HG02938 (cell line): ENCODE results near the gene RASSF5.

Experiments
- ATAC-seq: cut with Tn5 transposase; IDR thresholded peaks from one replicate; pipeline ENCODE4 v1.9.1; 2021; ENCODE audit warnings: mild to moderate bottlenecking, moderate library complexity; ENCODE audit not compliant: unreplicated experiment

The RASSF5 gene

DNA sequence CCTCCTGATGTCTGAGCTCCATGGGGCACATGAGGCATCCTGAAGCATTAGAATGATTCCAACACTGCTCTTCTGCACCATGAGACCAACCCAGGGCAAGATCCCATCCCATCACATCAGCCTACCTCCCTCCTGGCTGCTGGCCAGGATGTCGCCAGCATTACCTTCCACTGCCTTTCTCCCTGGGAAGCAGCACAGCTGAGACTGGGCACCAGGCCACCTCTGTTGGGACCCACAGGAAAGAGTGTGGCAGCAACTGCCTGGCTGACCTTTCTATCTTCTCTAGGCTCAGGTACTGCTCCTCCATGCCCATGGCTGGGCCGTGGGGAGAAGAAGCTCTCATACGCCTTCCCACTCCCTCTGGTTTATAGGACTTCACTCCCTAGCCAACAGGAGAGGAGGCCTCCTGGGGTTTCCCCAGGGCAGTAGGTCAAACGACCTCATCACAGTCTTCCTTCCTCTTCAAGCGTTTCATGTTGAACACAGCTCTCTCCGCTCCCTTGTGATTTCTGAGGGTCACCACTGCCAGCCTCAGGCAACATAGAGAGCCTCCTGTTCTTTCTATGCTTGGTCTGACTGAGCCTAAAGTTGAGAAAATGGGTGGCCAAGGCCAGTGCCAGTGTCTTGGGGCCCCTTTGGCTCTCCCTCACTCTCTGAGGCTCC, 11.1 kb upstream of the RASSF5 start:
- no peak for ATAC-seq

GRCh38 chr1:206497363-206497762, 10.0 kb upstream of the RASSF5 start:
- no peak for ATAC-seq

GRCh38 chr1:206497774-206498173, 9.6 kb upstream of the RASSF5 start:
- ATAC-seq = no peak

DNA sequence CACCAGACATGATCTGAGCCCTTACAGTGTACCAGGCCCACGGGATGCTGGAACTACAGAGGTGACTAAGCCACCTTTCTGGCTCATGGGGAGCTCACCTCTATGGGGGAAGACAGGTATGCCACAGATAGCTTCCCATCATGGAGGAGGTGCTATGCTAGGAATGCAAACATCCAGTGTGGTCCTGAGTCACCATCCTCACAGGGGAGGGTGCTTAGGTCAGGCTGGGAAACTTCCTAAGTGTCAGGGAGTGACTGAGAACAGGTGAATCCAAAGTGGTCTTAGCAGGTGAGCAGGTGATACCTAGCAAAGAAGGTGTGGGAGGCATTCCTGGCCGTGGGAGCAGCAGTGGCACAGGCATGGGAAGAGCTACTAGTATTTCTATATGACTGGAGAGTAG, 8.6 kb upstream of the RASSF5 start:
- no peak for ATAC-seq

DNA sequence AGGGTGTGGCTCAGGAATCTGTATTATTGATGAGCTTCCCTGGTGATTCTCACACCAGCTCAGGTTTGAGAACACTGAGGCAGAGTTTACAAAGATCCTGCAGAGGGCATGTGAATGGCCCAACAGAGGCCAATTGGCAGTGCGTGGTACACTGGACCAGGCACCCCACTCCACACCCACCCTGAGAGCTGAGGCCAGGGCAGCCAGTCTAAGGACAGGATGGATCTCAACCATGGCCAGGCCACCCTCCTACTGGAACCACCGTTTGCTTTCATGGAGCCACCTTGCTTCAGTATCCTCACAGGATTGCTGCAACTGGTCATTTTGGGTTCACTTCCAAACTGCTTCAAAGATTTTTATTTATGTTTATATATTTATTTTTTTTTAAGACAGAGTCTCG, 7.3 kb upstream of the RASSF5 start:
- no peak for ATAC-seq

- no peak for ATAC-seq
These were observed 5.5 kb upstream of the RASSF5 start for GRCh38 chr1:206501881-206502280.

- ATAC-seq = no peak
These were observed 4.9 kb upstream of the RASSF5 start for GRCh38 chr1:206502403-206502802.

- no peak for ATAC-seq
These were observed 4.5 kb upstream of the RASSF5 start for GRCh38 chr1:206502812-206503211.

DNA sequence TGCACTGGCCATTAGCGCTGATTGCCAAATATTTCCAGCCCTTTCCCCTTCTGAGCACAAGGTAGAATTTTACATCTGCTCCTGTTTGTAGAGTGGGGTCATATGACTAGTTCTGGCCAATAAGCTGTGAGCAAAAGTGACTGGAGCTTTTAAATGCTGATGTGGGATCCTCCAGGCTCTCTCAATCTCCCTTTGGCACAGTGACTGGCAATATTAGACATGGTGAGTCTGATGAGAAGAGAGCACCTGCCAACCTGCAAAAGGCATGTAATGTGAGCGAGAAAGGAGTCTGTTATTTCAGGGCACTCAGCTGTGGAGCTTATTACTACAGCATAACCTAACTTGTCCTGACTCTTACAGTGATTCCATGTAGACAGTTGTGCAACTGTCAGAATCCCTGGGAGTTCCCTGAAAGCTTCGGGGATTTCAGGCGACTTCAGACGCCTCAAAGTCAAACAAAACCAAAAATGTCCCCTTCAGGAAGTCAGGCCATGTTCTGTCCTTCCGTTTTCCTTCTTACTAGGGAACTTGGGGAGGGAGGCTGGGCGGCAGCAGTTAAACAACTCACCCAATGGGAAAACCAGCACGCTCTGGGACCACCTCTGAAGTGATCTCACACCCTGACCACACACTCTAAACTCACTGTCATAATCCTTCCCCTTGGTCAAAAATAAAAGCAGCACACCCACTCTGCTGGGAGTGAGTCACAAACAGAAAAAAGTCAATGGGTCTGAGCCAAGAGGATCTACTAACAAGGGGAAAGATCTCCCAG, 3.6 kb upstream of the RASSF5 start:
- peak; percentile 55 for ATAC-seq

DNA sequence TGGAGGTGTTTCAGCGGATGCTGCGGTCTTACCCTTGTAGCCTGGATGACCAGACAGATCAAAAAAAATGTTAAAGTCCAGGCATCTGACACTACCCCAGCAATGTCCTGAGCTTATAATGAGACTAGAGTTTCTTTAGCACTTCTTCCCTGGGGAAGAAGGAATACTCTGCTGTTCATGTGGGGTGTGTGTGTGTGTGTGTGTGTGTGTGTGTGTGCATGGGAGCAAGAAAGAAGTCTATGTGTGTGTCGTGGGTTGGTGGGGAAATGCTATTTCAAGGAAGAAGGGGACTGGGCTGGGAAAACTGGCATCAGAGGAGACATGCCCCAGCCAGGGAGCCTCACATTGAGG, 3.0 kb upstream of the RASSF5 start:
- ATAC-seq = no peak

DNA sequence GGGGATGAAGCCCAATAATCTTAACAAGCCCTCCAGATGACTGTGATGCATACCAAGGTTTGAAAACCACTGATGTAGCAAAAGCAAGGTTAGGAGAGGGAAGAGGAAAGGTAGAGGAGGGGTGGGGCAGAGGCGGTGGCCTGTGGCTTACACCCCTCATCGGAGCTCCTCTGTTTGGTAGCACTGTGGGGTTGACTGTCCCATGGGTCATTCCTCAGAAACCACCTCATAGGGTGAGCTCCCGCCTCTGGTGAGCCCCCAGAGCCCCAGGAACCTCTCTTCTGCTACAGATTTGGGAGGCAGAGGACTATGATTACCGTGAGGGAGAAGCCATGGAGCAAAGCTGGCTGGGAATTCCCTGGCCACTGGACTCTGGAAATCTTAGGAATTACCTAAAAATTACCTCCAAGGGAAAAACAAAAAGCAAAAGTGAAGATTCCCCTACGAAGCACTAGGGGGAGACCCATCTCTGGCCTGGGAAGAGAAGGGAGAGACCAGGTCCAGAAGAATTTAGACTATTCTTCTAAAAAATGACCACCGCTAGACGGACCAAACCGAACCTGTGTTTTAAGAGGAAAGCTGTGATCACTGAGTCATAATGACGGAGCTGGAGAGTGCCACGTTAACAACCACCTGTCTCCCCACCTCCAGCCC, 1.5 kb upstream of the RASSF5 start:
- no peak for ATAC-seq

GRCh38 chr1:206506405-206507283, 687 bp upstream of the RASSF5 start:
- no peak for ATAC-seq

DNA sequence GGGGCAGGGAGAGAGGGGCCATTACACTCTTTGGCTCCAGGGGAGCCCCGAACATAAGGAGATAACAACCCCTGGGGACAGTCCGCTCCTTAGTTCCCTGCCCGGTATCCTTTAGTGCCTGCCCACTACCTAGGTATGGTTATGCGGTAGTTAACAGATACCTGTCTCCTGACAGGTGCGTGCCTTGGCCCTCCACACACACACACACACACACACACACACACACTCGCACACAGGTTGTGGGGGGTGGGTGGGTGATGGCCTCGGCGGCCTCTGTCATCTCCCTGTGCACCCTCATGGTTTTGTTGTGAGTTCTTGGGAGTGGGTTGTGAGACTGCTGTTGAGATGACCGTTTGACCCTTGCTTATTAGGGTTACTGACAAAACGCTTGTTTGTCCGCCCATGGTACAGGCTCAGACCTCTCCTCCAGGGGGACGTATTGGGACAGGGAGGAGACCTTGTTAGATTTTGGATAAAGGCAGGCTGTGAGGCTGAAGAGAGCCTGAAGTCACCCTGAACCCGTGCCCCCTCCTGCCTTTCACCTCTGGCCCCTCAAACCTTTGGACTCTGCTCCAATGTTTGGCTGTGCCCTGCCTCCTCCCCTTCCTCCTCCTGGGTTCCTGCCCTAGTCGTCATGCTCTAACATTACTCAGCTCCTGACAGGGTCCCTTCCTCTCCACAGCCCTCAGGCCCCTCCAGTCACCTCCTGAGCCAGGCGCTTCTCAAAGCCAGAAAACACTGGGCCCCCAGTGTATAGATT, 979 bp downstream of the RASSF5 start:
- no peak for ATAC-seq

- no peak for ATAC-seq
These were observed 1.6 kb downstream of the RASSF5 start for GRCh38 chr1:206508956-206509355.

GRCh38 chr1:206509612-206510257, 2.4 kb downstream of the RASSF5 start:
- ATAC-seq = no peak

- ATAC-seq = no peak
These were observed 3.0 kb downstream of the RASSF5 start for GRCh38 chr1:206510371-206510770.

DNA sequence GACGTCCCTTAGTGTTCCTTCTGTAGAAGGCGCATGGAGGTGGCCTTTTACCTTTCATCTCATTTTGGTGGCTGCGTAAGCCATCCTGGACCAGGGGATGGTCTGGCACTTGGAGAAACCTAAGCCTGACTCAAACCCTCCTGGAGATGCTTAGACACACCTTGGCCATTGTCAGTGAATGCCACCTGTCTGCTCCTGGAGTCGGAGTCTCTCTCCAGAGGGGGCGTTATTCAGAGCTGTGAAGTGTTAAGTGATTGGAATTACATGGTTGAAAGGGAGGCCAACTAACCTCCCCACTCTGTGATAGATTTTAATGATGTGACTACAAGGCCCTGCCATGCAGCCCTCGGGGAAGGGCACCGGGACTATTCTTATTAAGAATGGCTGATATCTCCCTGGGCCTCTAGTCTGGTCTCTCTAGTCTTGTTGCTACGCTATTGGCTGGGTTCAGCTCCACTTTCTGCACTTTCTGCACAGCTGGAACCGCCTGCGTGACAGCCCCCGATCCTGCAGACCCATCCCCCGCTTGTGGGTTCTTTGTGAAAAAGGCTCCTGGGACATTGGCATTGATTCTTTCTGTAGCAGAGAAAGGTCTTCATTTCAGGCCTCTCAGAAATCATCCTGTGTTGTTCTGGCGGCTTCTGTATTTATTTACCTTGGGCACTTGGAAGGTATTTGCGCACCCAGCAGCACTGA, 4.2 kb downstream of the RASSF5 start:
- no peak for ATAC-seq

- no peak for ATAC-seq
These were observed 4.9 kb downstream of the RASSF5 start for GRCh38 chr1:206512058-206512850.

GRCh38 chr1:206512851-206513180, 5.5 kb downstream of the RASSF5 start:
- no peak for ATAC-seq
